NCI-H1436 (cell line): Measurements from ENCODE around the gene LCA5.
"Not testable (repeated sequence)": the region's sequence is repeated elsewhere in the genome, so short reads cannot be mapped to it uniquely, and the experiment has no call there.

Experiments
- DNase-seq: peaks from one replicate; lab custom pipeline; 2025; lab: John Stamatoyannopoulos, UW

The LCA5 gene

GRCh38 chr6:79536954-79537747, at the start of gene LCA5:
Gene LCA5 (minus strand): TSS chr6:79537430. CDS start chr6:79518894, 18,536 bp downstream.
- peak; percentile 98 for DNase-seq

- no peak for DNase-seq
Measured at GRCh38 chr6:79586548-79586947, 49.3 kb upstream of the LCA5 start.

GRCh38 chr6:79584332-79584731, 47.1 kb upstream of the LCA5 start:
- DNase-seq: no peak

- not testable (repeated sequence) for DNase-seq
Measured at GRCh38 chr6:79577926-79578325, 40.7 kb upstream of the LCA5 start.

- DNase-seq: no peak
Measured at GRCh38 chr6:79574630-79575225, 37.5 kb upstream of the LCA5 start.

- DNase-seq: no peak
Measured at GRCh38 chr6:79574174-79574573, 36.9 kb upstream of the LCA5 start.

GRCh38 chr6:79571030-79571367, 33.8 kb upstream of the LCA5 start:
- no peak for DNase-seq

GRCh38 chr6:79570129-79571029, 33.1 kb upstream of the LCA5 start:
- DNase-seq: peak; percentile 26

GRCh38 chr6:79568996-79569395, 31.8 kb upstream of the LCA5 start:
- no peak for DNase-seq

- no peak for DNase-seq
Measured at GRCh38 chr6:79564636-79565035, 27.4 kb upstream of the LCA5 start.

- no peak for DNase-seq
Measured at GRCh38 chr6:79559706-79560105, 22.5 kb upstream of the LCA5 start.

- no peak for DNase-seq
Measured at GRCh38 chr6:79557673-79558467, 20.6 kb upstream of the LCA5 start.

GRCh38 chr6:79554305-79554704, 17.1 kb upstream of the LCA5 start:
- no peak for DNase-seq

- DNase-seq: no peak
Measured at GRCh38 chr6:79551401-79551800, 14.2 kb upstream of the LCA5 start.

- DNase-seq: no peak
Measured at GRCh38 chr6:79548304-79548703, 11.1 kb upstream of the LCA5 start.

- no peak for DNase-seq
Measured at GRCh38 chr6:79546186-79546585, 9.0 kb upstream of the LCA5 start.

- DNase-seq: peak; percentile 86
Measured at GRCh38 chr6:79544939-79545450, 7.8 kb upstream of the LCA5 start.

GRCh38 chr6:79544299-79544927, 7.2 kb upstream of the LCA5 start:
- no peak for DNase-seq

- no peak for DNase-seq
Measured at GRCh38 chr6:79543886-79544285, 6.7 kb upstream of the LCA5 start.

- DNase-seq: no peak
Measured at GRCh38 chr6:79543411-79543810, 6.2 kb upstream of the LCA5 start.
